ENCODE results near the gene USP40.

Gene USP40

GRCh38 chr2:233566141-233566956, at the start of gene USP40:
Gene USP40 (minus strand): TSS chr2:233566782. CDS start chr2:233565554, 1,228 bp downstream.
- peak; percentile 93 for DNase-seq
- Mint-ChIP-seq H3K9me3 (no peaks in the 10 kb centered on the region), H3K4me3 (peak within 1 kb of the TSS; percentile 95), H3K27ac (peak within 1 kb of the TSS; percentile 100), H3K36me3 (ENCODE audit: low read depth) (peaks cover 8% of the 10 kb centered on the region), H3K27me3 (ENCODE audit: low read depth, poor library complexity) (peaks cover 6% of the 10 kb centered on the region), H3K4me1 (peaks cover 21% of the 10 kb centered on the region)
- TF ChIP-seq CTCF (IDR thresholded peaks at IDR 0.05), result no peak

GRCh38 chr2:233611284-233611683, 44.7 kb upstream of the USP40 start:
- no peak for DNase-seq
- peaks cover 59% of the 10 kb centered on the region for H3K9me3 Mint-ChIP-seq
- peaks cover 17% of the 10 kb centered on the region for H3K27me3 Mint-ChIP-seq (ENCODE audit: low read depth, poor library complexity)
- no peak for TF ChIP-seq CTCF (IDR thresholded peaks at IDR 0.05)
- H3K4me3 Mint-ChIP-seq, result no peak overlapping the region
- H3K27ac Mint-ChIP-seq, result no peak overlapping the region
- no peaks in the 10 kb centered on the region for H3K36me3 Mint-ChIP-seq (ENCODE audit: low read depth)
- no peaks in the 10 kb centered on the region for H3K4me1 Mint-ChIP-seq

- Mint-ChIP-seq H3K27me3 (ENCODE audit: low read depth, poor library complexity) (peaks cover 10% of the 10 kb centered on the region), H3K9me3 (peaks cover 27% of the 10 kb centered on the region), H3K4me3 (no peak overlapping the region), H3K27ac (no peak overlapping the region), H3K4me1 (no peaks in the 10 kb centered on the region), H3K36me3 (ENCODE audit: low read depth) (no peaks in the 10 kb centered on the region)
- DNase-seq, result no peak
- TF ChIP-seq CTCF (IDR thresholded peaks at IDR 0.05), result no peak
These were observed 39.1 kb upstream of the USP40 start for GRCh38 chr2:233605680-233606079.

- Mint-ChIP-seq H3K4me3 (no peak overlapping the region), H3K9me3 (peaks cover 21% of the 10 kb centered on the region), H3K27me3 (ENCODE audit: low read depth, poor library complexity) (peaks cover 18% of the 10 kb centered on the region), H3K4me1 (no peaks in the 10 kb centered on the region), H3K36me3 (ENCODE audit: low read depth) (no peaks in the 10 kb centered on the region), H3K27ac (no peak overlapping the region)
- DNase-seq, result no peak
- no peak for TF ChIP-seq CTCF (IDR thresholded peaks at IDR 0.05)
These were observed 38.2 kb upstream of the USP40 start for GRCh38 chr2:233604826-233605225.

- Mint-ChIP-seq H3K27me3 (ENCODE audit: low read depth, poor library complexity) (peaks cover 25% of the 10 kb centered on the region), H3K4me1 (no peaks in the 10 kb centered on the region), H3K27ac (no peak overlapping the region), H3K4me3 (no peak overlapping the region), H3K9me3 (peaks cover 21% of the 10 kb centered on the region), H3K36me3 (ENCODE audit: low read depth) (no peaks in the 10 kb centered on the region)
- DNase-seq, result no peak
- TF ChIP-seq CTCF (IDR thresholded peaks at IDR 0.05), result no peak
These were observed 36.9 kb upstream of the USP40 start for GRCh38 chr2:233603520-233603919.

GRCh38 chr2:233602076-233602475, 35.5 kb upstream of the USP40 start:
- H3K36me3 Mint-ChIP-seq (ENCODE audit: low read depth), result no peaks in the 10 kb centered on the region
- H3K27me3 Mint-ChIP-seq (ENCODE audit: low read depth, poor library complexity), result peaks cover 27% of the 10 kb centered on the region
- TF ChIP-seq CTCF (IDR thresholded peaks at IDR 0.05), result no peak
- no peak overlapping the region for H3K27ac Mint-ChIP-seq
- H3K9me3 Mint-ChIP-seq, result peaks cover 21% of the 10 kb centered on the region
- DNase-seq, result no peak
- no peak overlapping the region for H3K4me3 Mint-ChIP-seq
- H3K4me1 Mint-ChIP-seq, result no peaks in the 10 kb centered on the region
